HG02678 (cell line): ENCODE measurements around the gene DKC1.

Experiments
- ATAC-seq: cut with Tn5 transposase; IDR thresholded peaks from one replicate; pipeline ENCODE4 v1.9.1; 2021; ENCODE audit warnings: mild to moderate bottlenecking, moderate library complexity; ENCODE audit not compliant: unreplicated experiment

Gene DKC1

DNA sequence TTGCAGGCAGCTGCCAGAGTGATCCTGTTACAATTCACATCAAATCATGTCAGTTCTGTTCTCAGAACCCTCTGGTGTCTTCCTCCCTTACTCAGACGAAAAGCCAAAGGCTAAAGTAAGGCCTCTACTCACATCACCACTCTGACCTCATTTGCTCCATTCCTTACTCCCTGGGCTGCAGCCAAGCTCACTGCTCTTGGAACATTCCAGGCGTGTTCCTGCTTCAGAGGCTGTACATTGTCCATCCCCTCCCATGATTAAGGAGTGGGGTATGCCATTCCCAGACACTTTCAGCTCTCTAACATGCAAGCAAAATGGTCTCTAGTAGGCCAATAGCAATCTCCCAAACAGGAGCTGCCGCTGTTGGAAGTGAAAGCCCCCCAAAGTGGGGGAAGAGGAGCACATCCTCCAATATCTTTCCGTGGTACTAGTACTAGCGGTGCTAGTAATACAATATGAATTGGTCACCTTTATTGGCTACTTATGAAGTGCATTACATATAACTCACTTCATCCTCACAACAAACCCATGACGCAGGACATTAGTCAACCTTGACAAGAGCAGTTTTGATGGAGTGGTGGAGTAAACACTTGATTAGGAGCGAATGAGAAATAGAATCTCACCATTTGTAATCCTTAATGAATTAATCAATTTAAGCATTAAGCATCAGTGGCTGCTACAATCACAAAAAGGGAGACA is 26.8 kb upstream of the DKC1 start:
- ATAC-seq: no peak

DNA sequence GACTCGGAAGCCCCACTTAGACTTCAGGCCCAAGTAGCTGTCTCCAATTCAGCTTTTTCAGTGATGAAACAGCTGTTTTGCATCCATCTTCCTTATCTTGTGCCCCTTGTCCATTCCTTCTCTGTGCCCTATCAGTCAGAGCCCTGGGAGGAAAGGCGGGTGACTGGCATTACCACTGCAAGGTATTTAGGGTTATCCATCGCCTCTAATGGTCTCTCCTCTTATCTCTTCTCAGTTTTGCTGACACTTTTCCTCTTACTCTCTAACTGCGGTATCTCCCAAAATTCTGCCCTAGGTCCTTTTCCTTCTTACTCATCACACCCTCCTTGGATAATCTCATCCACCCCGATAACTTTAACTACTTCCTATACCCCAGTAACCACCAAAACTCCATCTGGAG is 25.5 kb upstream of the DKC1 start:
- no peak for ATAC-seq

- no peak for ATAC-seq
Observed at GRCh38 chrX:154738011-154738738, 24.5 kb upstream of the DKC1 start.

GRCh38 chrX:154739952-154740465 is 22.7 kb upstream of the DKC1 start:
- ATAC-seq: no peak

DNA sequence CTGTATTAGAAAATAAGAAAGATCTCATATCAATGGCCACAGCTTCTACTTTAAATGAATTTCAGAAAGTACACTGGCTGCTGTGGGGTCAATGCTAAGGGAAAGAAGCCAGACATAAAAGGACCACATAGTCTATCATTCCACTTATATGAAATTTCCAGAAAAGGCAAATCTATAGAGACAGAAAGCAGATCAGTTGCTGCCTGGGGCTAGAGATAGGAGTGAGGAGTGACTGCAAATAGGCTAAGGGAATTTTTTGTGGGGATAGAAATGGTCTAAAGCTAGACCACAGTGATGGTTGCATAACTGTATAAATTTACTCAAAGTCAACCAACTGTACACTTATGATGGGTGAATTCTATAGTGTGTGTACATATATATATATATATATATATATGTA is 20.1 kb upstream of the DKC1 start:
- no peak for ATAC-seq

GRCh38 chrX:154748712-154749339 is 13.8 kb upstream of the DKC1 start:
- ATAC-seq: peak; percentile 50

DNA sequence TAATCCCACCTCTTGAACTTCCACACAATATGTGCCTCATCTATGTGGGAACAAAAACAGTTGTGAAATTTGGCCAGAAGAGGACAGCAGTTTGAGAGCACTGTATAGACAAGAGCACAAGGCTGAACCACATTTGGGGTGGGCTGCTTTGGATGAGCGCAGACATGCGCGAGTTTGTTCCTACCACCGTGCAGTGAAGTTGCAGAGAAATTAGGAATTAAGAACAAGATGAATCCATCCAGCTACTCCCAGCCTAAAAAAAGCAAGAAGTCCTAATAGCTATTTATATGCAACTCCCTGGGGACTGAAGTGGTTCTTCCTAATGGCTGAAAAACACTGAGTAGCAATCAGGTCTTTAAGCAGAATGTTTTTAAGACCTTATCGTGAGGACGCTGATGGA is 12.8 kb upstream of the DKC1 start:
- ATAC-seq: no peak

- peak; percentile 71 for ATAC-seq
Observed at GRCh38 chrX:154750301-154751202, 12.1 kb upstream of the DKC1 start, which contains the start of gene GAB3. Gene GAB3 (minus strand): TSS chrX:154751077. CDS start chrX:154751025, 52 bp downstream.

GRCh38 chrX:154751203-154751668 is 11.4 kb upstream of the DKC1 start:
- ATAC-seq: peak; percentile 8

DNA sequence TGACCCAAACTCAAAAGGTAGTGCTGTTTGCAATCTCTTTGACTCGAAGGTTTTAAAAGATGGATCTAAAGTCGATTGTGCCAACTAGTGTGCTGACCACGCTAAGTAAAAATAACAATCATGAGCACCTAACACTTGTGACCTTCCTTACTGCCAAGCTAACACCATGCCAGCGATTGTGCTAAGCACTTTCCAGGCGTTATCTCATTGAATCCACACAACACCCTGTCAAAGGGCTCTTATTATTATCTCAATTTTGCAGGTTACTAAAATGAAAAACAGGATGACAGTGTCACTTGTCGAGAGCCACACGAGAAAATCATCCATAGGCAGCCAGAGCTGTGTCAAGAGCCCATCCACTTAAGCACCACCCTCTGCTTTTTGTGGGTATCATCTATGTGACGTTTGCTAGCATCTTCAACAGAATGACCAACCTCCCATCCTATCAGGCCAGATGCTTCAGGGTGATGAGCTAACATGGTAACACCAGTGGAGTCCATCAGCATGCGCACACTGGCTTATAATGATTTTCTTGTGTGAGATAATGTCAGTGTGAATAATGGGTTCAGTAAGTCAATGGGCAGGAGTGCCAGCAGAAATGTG is 10.9 kb upstream of the DKC1 start:
- ATAC-seq: no peak

GRCh38 chrX:154758696-154759095 is 4.0 kb upstream of the DKC1 start:
- ATAC-seq: no peak

DNA sequence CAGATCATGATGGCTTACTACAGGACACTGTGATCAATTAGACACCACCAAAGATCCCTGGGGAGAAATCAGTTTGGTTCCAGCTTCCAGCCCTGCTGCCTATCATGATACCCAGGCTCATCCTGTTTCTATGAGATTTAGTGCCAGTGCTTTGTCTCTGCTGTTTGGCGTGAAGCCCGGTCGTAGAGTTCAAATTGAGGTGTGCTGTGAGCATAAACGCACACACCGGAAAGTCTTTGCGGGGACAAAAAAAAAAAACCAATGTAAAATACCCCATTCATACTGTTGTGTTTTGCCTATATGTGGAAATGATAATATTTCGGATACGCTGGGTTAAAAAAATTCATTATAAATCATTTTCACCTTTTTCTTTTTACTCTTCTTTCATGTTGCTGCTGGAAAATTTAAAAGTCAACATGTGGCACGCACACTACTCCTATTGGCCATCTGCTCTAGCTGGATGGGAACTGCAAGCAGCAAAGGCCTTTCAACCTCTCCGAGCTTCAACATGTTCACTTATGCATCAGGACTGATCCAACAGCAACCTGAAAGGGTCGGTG is 607 bp upstream of the DKC1 start:
- ATAC-seq: no peak

DNA sequence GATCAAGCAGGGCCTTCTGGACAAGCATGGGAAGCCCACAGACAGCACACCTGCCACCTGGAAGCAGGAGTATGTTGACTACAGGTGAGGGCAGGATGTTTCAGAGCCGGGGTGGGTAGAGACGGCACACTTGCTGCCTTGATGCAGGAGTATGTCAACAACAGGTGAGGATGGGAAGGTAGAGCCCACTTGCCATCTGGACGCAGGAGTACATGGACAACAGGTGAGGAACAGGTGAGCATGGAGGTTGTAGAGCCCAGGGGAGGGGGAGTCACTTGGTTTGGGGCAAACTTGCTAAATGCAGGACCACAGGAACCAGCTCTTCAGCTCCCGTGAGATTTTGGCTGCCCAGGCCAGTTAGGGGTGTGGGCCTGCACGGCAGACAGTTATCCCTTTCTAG is 12.0 kb downstream of the DKC1 start:
- no peak for ATAC-seq

GRCh38 chrX:154775419-154776349 is 13.0 kb downstream of the DKC1 start:
- ATAC-seq: no peak

DNA sequence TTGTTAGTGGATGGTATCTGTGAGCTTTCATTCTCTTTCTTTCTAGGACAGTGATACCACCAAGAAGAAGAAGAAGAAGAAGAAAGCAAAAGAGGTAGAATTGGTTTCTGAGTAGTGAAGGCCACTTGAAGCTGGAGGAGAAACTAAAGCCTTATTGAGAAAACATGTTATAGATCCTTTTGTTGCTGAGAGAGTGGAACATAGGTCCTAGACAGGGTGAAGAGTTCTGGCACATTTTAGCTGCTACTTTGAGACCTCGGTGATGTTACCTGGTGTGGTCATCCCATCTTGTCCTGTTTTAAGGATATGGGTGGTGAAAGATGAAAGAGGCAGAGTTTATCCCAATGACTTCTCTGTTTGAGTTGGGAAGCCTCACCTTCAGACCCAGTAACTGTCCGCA is 14.1 kb downstream of the DKC1 start:
- no peak for ATAC-seq

GRCh38 chrX:154779261-154779660 is 16.6 kb downstream of the DKC1 start:
- ATAC-seq: no peak

DNA sequence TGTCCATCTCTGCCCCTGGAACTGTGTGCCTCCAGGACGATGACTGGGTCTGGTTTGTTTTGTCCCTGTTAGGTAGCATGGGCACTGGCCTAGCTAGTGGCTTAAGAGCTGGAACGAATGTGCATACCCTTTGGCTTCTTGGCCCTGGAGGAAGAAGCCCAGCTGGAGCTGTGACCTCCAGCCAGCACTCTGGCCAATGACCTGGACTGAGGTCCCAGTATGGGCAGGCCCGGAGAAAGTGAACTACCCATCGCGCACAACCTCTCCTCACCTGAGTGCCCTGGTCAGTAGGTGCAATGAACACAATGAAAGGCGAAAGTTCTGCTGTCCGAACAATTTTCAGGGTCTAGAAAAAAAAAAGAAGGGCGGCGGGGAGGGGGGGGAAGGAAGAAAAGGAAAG is 18.3 kb downstream of the DKC1 start:
- ATAC-seq: no peak

- ATAC-seq: no peak
Observed at GRCh38 chrX:154784149-154784995, 21.7 kb downstream of the DKC1 start.
